Suprapubic skin (tissue), 3 donors: ENCODE results near the gene CASP5.

Experiments
- CTCF ChIP-seq, 2 donors: fragments of 200-600 bp in 1 of 2; fragments of 450-650 bp in 1 of 2; sonication (generic) in 1 of 2; IDR thresholded peaks; one replicate each; pipeline ENCODE4 v1.5.1; 2016 to 2019; ENCODE audit warnings: antibody characterized with exemption in 2 of 2, mild to moderate bottlenecking in 1 of 2, moderate library complexity in 1 of 2
- POLR2A ChIP-seq, 2 donors: fragments of 450-650 bp; IDR thresholded peaks; one replicate each; pipeline ENCODE4 v1.6.1; 2017; ENCODE audit warnings: antibody characterized with exemption in 2 of 2, mild to moderate bottlenecking in 2 of 2, moderate library complexity in 2 of 2

- TF ChIP-seq CTCF (IDR thresholded peaks at IDR 0.05) (no peak), POLR2A (IDR thresholded peaks at IDR 0.05) (no peak)
Measured at GRCh38 chr11:105070306-105070705, 47.3 kb upstream of the CASP5 start.
